Cardiac muscle cell (in vitro differentiated cells and primary cell): ENCODE data around the gene FAM53C. TPM values are rescaled to one million over a fixed set of nuclear protein-coding genes. Genes with fewer than 3 reads are reported as not detected.
A peak's percentile ranks its signal among the peaks of the same experiment; 100 is the strongest.

Source experiments
- DNase-seq, 2 donors: peaks; one replicate each; pipeline versions ENCODE4 v3.0.0 to v3.0.0-alpha.2; 2010 to 2017; ENCODE audit warnings: low read depth in 1 of 2, low spot score in 1 of 2
- H3K27ac ChIP-seq: fragments of 200-600 bp; sonication (generic); 2 replicates; pipeline ENCODE4 v1.5.1; 2016
- H3K27me3 ChIP-seq: fragments of 200-600 bp; sonication (generic); 2 replicates; pipeline ENCODE4 v1.6.0; 2016; ENCODE audit warnings: control low read depth
- H3K36me3 ChIP-seq: fragments of 200-600 bp; sonication (generic); 2 replicates; pipeline ENCODE4 v1.5.1; 2016; ENCODE audit warnings: control low read depth
- H3K4me1 ChIP-seq: fragments of 200-600 bp; sonication (generic); 2 replicates; pipeline ENCODE4 v1.8.1; 2017; ENCODE audit warnings: low read depth, mild to moderate bottlenecking, mixed run types
- H3K4me3 ChIP-seq: fragments of 200-600 bp; sonication (generic); 2 replicates; pipeline ENCODE4 v1.5.1; 2016; ENCODE audit warnings: mild to moderate bottlenecking
- H3K9me3 ChIP-seq: fragments of 200-600 bp; sonication (generic); 2 replicates; pipeline ENCODE4 v1.5.1; 2017; ENCODE audit warnings: low read depth, mild to moderate bottlenecking, control low read depth
- polyA plus RNA-seq: library from polyadenylated mRNA; unstranded; fragments of >200 nt; fragmentation: Nextera tagmentation; extraction: Ambion mirVana; gene quantifications from 2 replicates; pipeline ENCODE4 v1.2.1, GENCODE V29; 2016
- total RNA-seq: library from RNA; depleted of rRNA; stranded (reverse); fragments of >200 nt; gene quantifications from 2 replicates; pipeline ENCODE4 v1.2.3, GENCODE V29; 2016
- TF ChIP-seq, protein P1 (sequence below): IDR thresholded peaks from 2 replicates; pipeline ENCODE4 v1.5.1; 2012; ENCODE audit warnings: low read depth, mild to moderate bottlenecking, low read length

The FAM53C gene
- total and polyA plus RNA-seq, 2 experiments from 2014 or later: 43.6 to 45.4 TPM

DNA sequence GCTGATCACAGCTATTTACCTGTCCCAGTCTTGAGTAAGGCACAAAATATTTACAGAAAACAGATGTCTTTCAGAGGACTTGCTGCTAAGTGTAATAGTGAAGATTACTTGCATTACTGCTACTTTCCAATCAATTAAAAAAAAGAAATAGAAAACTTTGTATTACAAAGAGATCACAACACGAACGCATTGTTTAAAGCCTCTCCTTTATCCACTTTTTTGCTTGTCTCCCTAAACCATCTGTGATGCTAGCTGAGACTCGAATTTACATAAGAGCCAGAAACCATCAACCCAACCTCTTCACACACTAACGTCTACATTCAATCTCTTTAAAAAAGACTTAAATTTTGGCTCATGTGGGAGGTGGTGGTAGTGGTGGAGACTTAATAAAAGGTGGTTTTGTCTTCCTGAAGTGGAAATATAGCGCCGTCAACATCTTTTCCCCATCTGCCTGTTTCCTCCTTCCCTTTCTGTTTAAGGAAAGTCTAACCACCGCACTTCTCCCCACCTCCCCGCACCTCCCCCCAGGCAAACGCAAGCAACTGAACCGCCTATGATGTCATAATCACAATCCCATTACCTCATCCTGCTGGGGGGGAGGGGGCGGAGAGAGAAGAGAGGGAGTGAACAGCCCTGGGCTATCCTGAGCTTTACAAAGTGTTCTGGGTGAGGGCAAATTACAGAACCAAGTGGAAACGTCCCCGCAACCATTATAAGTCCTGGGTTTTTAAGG lies 948 bp upstream of the FAM53C start:
- Histone ChIP-seq H3K36me3 (peaks cover 3% of the 10 kb centered on the region), H3K9me3 (no peaks in the 10 kb centered on the region), H3K27ac (peak overlapping the region; percentile 100), H3K27me3 (no peaks in the 10 kb centered on the region), H3K4me1 (peaks cover 20% of the 10 kb centered on the region), H3K4me3 (peak overlapping the region; percentile 79)
- DNase-seq: peak in 1 of 2 donors; percentile 91
- TF ChIP-seq, protein P1, sequence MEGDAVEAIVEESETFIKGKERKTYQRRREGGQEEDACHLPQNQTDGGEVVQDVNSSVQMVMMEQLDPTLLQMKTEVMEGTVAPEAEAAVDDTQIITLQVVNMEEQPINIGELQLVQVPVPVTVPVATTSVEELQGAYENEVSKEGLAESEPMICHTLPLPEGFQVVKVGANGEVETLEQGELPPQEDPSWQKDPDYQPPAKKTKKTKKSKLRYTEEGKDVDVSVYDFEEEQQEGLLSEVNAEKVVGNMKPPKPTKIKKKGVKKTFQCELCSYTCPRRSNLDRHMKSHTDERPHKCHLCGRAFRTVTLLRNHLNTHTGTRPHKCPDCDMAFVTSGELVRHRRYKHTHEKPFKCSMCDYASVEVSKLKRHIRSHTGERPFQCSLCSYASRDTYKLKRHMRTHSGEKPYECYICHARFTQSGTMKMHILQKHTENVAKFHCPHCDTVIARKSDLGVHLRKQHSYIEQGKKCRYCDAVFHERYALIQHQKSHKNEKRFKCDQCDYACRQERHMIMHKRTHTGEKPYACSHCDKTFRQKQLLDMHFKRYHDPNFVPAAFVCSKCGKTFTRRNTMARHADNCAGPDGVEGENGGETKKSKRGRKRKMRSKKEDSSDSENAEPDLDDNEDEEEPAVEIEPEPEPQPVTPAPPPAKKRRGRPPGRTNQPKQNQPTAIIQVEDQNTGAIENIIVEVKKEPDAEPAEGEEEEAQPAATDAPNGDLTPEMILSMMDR: no peak

DNA sequence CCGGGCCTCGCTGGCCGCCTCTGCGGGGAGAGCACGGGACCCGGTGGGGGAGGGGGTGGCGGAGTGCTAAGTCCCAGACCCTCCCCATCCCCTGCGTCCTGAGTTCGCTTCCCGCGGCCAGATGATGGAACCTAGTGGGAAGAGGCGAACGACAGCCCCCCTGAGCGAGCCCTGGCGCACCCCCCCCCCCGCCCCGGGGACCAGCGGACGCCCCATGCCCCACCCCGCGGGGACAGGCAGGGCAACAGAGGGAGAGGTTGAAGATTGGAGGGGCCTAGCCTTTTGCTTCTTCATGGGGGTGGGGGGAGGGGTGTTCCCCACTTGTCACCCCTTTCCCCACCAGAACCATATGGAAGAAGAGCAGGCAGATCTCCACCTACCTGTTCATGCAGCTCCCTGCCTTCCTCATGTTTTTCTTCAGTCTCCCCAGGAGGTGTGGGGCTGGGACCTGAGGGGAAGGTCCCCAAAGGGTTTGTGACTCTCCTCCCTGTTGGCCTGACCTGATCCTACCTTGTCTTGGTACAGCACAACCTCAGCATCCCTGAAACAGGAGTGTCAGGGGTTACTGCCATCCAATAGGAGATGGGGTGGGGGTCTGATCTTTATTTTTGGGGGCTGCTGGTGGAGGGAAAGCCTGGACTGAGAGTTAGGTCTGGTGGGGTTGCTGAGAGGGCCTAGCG lies 485 bp downstream of the FAM53C start:
- no peaks in the 10 kb centered on the region for H3K27me3 ChIP-seq
- H3K4me3 ChIP-seq: peak overlapping the region; percentile 79
- H3K9me3 ChIP-seq: no peaks in the 10 kb centered on the region
- H3K27ac ChIP-seq: peak overlapping the region; percentile 100
- DNase-seq: no peak
- peaks cover 20% of the 10 kb centered on the region for H3K4me1 ChIP-seq
- TF ChIP-seq, protein P1: no peak
- peaks cover 10% of the 10 kb centered on the region for H3K36me3 ChIP-seq

DNA sequence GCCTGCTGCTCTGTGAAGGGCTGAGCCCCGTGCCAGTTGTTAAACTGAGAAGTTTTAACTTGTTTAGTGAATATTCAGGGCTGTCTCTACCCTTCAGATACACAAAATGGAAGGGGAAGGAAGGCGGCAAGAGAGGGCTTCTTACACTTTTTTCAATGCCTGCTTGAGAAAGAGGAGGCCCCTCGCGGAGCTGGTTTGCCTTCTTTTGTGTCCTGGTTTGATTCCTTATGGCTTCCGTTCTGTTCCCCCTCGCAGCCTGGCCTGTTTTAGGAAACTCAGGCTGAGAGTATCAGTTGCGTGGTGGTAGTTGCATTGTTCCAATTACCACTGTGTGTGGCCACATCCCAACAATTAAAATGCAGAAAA lies 1.0 kb downstream of the FAM53C start:
- H3K9me3 ChIP-seq: no peaks in the 10 kb centered on the region
- H3K4me1 ChIP-seq: peaks cover 20% of the 10 kb centered on the region
- H3K27ac ChIP-seq: peak overlapping the region; percentile 100
- no peaks in the 10 kb centered on the region for H3K27me3 ChIP-seq
- peak in 1 of 2 donors; percentile 32 for DNase-seq
- H3K36me3 ChIP-seq: peaks cover 15% of the 10 kb centered on the region
- peak overlapping the region; percentile 79 for H3K4me3 ChIP-seq
- TF ChIP-seq, protein P1: no peak

DNA sequence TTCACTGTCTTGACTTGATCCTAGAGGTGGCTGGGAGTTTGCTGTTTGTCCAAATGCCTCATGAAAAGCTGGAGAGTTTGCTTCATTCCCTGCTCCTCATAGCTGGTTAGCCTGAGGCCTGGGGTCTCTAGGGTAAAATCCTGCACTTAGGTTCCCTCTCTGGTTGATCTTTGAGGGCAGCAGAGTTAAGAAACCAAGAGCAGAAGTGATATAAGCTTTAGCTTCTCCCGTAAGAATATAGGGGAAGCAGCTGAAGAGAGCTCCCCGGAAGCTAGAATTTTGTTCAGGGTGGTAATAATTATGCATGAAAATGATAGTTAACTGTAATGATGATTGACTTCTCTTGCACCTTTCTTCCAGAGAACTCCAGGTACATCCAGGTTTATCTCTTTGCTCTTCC lies 1.4 kb downstream of the FAM53C start:
- no peaks in the 10 kb centered on the region for H3K9me3 ChIP-seq
- peak overlapping the region; percentile 79 for H3K4me3 ChIP-seq
- H3K4me1 ChIP-seq: peaks cover 20% of the 10 kb centered on the region
- H3K27ac ChIP-seq: peak overlapping the region; percentile 100
- no peak for DNase-seq
- no peaks in the 10 kb centered on the region for H3K27me3 ChIP-seq
- H3K36me3 ChIP-seq: peaks cover 18% of the 10 kb centered on the region
- TF ChIP-seq, protein P1: no peak

DNA sequence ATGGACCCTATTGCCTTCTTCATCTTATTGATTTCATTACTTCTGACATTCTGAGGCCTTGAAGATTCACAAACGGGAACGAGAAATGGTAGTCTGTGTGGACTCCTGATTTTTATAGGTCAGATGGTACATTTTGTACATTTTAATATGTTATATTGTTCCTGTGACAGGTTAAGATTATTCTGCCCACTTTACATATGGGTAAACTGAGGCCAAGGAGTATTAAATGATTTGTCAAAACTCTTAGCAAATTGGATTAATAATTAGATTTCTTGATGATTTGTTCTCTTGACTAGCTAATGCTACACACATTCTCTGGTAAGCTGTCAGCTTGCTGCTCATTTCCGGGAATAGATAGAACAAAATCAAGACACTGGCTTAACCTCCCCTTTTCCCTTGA lies 1.9 kb downstream of the FAM53C start:
- TF ChIP-seq, protein P1: no peak
- H3K36me3 ChIP-seq: peaks cover 24% of the 10 kb centered on the region
- no peaks in the 10 kb centered on the region for H3K27me3 ChIP-seq
- peaks cover 20% of the 10 kb centered on the region for H3K4me1 ChIP-seq
- H3K4me3 ChIP-seq: peak overlapping the region; percentile 79
- no peak for DNase-seq
- H3K9me3 ChIP-seq: no peaks in the 10 kb centered on the region
- peak overlapping the region; percentile 100 for H3K27ac ChIP-seq
